22Rv1 (cell line): Measurements from ENCODE around the gene PPARD.

Source experiments
- CTCF ChIP-seq: fragments of 450-650 bp; IDR thresholded peaks from 2 replicates; pipeline ENCODE4 v1.5.1; 2017; ENCODE audit warnings: mild to moderate bottlenecking
- ZFX ChIP-seq: fragments of 450-650 bp; IDR thresholded peaks from 2 replicates; pipeline ENCODE4 v1.6.1; 2017; ENCODE audit warnings: antibody characterized with exemption, borderline replicate concordance

DNA sequence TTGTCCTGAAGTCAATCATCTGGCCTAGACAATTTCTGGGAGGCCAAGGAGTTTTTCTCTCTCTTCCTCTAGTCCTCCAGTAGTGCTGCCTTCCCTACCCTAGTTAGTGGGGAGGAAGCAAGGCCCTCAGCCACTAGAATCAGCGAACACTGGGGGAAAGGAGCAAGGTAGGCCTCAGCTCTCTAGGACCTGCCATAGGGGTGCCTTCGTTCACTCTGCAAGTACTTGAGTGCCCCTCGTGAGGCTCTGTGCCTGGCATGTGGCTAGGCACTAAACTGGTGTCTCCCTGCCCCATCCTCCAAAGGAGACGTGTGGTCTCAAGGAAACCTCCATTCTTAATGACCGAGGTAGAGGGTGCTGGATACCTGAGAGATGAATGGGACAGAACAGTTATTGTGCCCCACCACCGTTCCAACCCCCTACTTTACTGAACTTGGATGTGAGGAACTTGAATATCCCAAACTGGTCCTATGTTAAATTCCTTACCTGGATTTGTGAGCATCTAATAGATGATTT is 43.7 kb upstream of the PPARD start:
- TF ChIP-seq CTCF (no peak), ZFX (no peak)
